H1 (cell line): ENCODE measurements around the gene TNRC6A. TPM values are rescaled to one million over a fixed set of nuclear protein-coding genes. Genes with fewer than 3 reads are reported as not detected.

Experiments used
- CTCF ChIA-PET: fragments of 300-600 bp; sonication (Branson Sonifier 250); formaldehyde crosslinking; loops from one replicate; lab custom pipeline; 2021; ENCODE audit not compliant: partially characterized antibody; lab: Charles Lee
- POLR2A ChIA-PET: fragments of 300-600 bp; sonication (Branson Sonifier 250); formaldehyde crosslinking; loops from one replicate; lab custom pipeline; 2021; ENCODE audit warnings: inconsistent platforms; ENCODE audit not compliant: partially characterized antibody; lab: Charles Lee
- DNase-seq, 2 experiments: peaks; one replicate each; pipeline versions ENCODE4 v3.0.0 to v3.0.0-alpha.2; 2010 to 2022; ENCODE audit warnings: low spot score in 2 of 2, low read depth in 1 of 2, mixed read lengths in 1 of 2
- FAIRE-seq: peaks from 2 replicates; lab custom pipeline; 2011; peaks lifted over from hg19 to GRCh38; lab: Jason Lieb, UNC
- H2AFZ ChIP-seq: 2 replicates; pipeline ENCODE4 v1.8.1; 2012; ENCODE audit warnings: low read length, inconsistent platforms
- H2AK5ac ChIP-seq: 2 replicates; pipeline ENCODE4 v1.6.1; 2013; ENCODE audit warnings: low read depth, low read length
- H2BK120ac ChIP-seq: replicated peaks from 2 replicates; pipeline ENCODE3; 2013; ENCODE audit warnings: low read depth, low read length, inconsistent platforms
- H2BK12ac ChIP-seq: 2 replicates; pipeline ENCODE4 v1.6.1; 2013; ENCODE audit warnings: low read depth, low read length
- H2BK15ac ChIP-seq: 2 replicates; pipeline ENCODE4 v1.6.1; 2013; ENCODE audit warnings: low read length
- H2BK20ac ChIP-seq: 2 replicates; pipeline ENCODE4 v1.6.1; 2013; ENCODE audit warnings: low read length
- H2BK5ac ChIP-seq: 2 replicates; pipeline ENCODE4 v1.6.1; 2013; ENCODE audit warnings: low read depth, low read length
- H3K14ac ChIP-seq: 2 replicates; pipeline ENCODE4 v1.6.1; 2013; ENCODE audit warnings: inconsistent platforms; ENCODE audit not compliant: insufficient read length
- H3K18ac ChIP-seq: 2 replicates; pipeline ENCODE4 v1.6.1; 2013; ENCODE audit warnings: low read length; ENCODE audit errors: extremely low read depth
- H3K23ac ChIP-seq: 2 replicates; pipeline ENCODE4 v1.6.1; 2013; ENCODE audit warnings: inconsistent platforms; ENCODE audit not compliant: insufficient read length
- H3K23me2 ChIP-seq: 2 replicates; pipeline ENCODE4 v1.6.1; 2013; ENCODE audit warnings: low read depth, low read length
- H3K27ac ChIP-seq: 2 replicates; pipeline ENCODE4 v1.6.1; 2011; ENCODE audit warnings: low read depth, low read length, inconsistent platforms
- H3K27me3 ChIP-seq, 4 experiments: replicated peaks in 1 of 4; 1 replicate in 1 of 4; 2 replicates in 3 of 4; pipeline versions ENCODE4 v1.6.1 to v1.8.1; 2011 to 2013; ENCODE audit warnings: low read length in 3 of 4, mild to moderate bottlenecking in 3 of 4, inconsistent platforms in 2 of 4, mixed read lengths in 2 of 4, moderate library complexity in 1 of 4; ENCODE audit not compliant: control insufficient read depth in 3 of 4, insufficient read depth in 3 of 4; ENCODE audit errors: extremely low read depth in 1 of 4
- H3K36me3 ChIP-seq, 4 experiments: 2 replicates each; pipeline versions ENCODE4 v1.6.1 to v1.8.1; 2011 to 2013; ENCODE audit warnings: mild to moderate bottlenecking in 4 of 4, low read length in 3 of 4, moderate library complexity in 2 of 4, control low read depth in 1 of 4, inconsistent platforms in 1 of 4; ENCODE audit not compliant: insufficient read depth in 4 of 4, control insufficient read depth in 2 of 4
- H3K4ac ChIP-seq: replicated peaks from 2 replicates; pipeline ENCODE3; 2013; ENCODE audit warnings: low read length, low read depth, mixed read lengths, inconsistent platforms; ENCODE audit not compliant: insufficient read length
- H3K4me1 ChIP-seq, 4 experiments: replicated peaks in 1 of 4; 1 replicate in 1 of 4; 2 replicates in 3 of 4; pipeline versions ENCODE4 v1.6.1 to v1.8.1; 2011 to 2013; ENCODE audit warnings: low read length in 3 of 4, inconsistent platforms in 2 of 4, mixed read lengths in 1 of 4; ENCODE audit not compliant: insufficient read depth in 4 of 4, control insufficient read depth in 3 of 4
- H3K4me2 ChIP-seq, 2 experiments: 2 replicates each; pipeline versions ENCODE4 v1.6.1 to v1.8.1; 2011 to 2013; ENCODE audit warnings: low read depth in 2 of 2, low read length in 2 of 2, control low read depth in 1 of 2, inconsistent platforms in 1 of 2, mild to moderate bottlenecking in 1 of 2; ENCODE audit not compliant: insufficient read depth in 1 of 2
- H3K4me3 ChIP-seq, 4 experiments: fragments of 200-600, 300-600 bp in 1 of 4; sonication (generic), shearing (Covaris generic), sonication (Bioruptor Twin) in 1 of 4; 2 replicates each; pipeline versions ENCODE4 v1.5.1 to v1.8.1; 2011 to 2016; ENCODE audit warnings: low read length in 4 of 4, low read depth in 3 of 4, control low read depth in 2 of 4, inconsistent platforms in 2 of 4, mild to moderate bottlenecking in 2 of 4, mixed read lengths in 1 of 4, moderate library complexity in 1 of 4; ENCODE audit not compliant: insufficient read depth in 2 of 4; ENCODE audit errors: extremely low read depth in 1 of 4
- H3K56ac ChIP-seq: replicated peaks from 2 replicates; pipeline ENCODE3; 2013; ENCODE audit warnings: low read depth, mild to moderate bottlenecking, mixed read lengths, low read length, inconsistent platforms; ENCODE audit not compliant: insufficient read length
- H3K79me1 ChIP-seq: 2 replicates; pipeline ENCODE4 v1.6.1; 2013; ENCODE audit warnings: low read depth, low read length, control low read depth
- H3K79me2 ChIP-seq, 2 experiments: 2 replicates each; pipeline versions ENCODE4 v1.6.1 to v1.8.1; 2012 to 2013; ENCODE audit warnings: low read length in 2 of 2, mild to moderate bottlenecking in 2 of 2, inconsistent platforms in 1 of 2; ENCODE audit not compliant: insufficient read depth in 2 of 2, control insufficient read depth in 1 of 2
- H3K9ac ChIP-seq, 4 experiments: replicated peaks in 1 of 4; 1 replicate in 1 of 4; 2 replicates in 3 of 4; pipeline versions ENCODE4 v1.6.1 to v1.8.1; 2011 to 2013; ENCODE audit warnings: low read depth in 3 of 4, low read length in 3 of 4, control low read depth in 2 of 4, mild to moderate bottlenecking in 2 of 4, moderate library complexity in 2 of 4, inconsistent platforms in 1 of 4; ENCODE audit errors: extremely low read depth in 1 of 4
- H3K9me3 ChIP-seq, 2 experiments: 2 replicates each; pipeline versions ENCODE4 v1.6.1 to v1.8.1; 2012 to 2013; ENCODE audit warnings: mild to moderate bottlenecking in 2 of 2, moderate library complexity in 2 of 2, control low read depth in 1 of 2, inconsistent platforms in 1 of 2, low read depth in 1 of 2, low read length in 1 of 2, mixed read lengths in 1 of 2; ENCODE audit not compliant: insufficient read depth in 2 of 2
- H4K20me1 ChIP-seq, 2 experiments: replicated peaks in 1 of 2; 2 replicates each; pipeline versions ENCODE3 to v1.8.1; 2011 to 2013; ENCODE audit warnings: inconsistent platforms in 2 of 2, low read length in 2 of 2, mild to moderate bottlenecking in 1 of 2; ENCODE audit not compliant: insufficient read depth in 2 of 2, control insufficient read depth in 1 of 2
- H4K5ac ChIP-seq: 2 replicates; pipeline ENCODE4 v1.6.1; 2013; ENCODE audit warnings: low read length, low read depth, mixed read lengths, inconsistent platforms; ENCODE audit not compliant: insufficient read length
- H4K8ac ChIP-seq: 2 replicates; pipeline ENCODE4 v1.8.0; 2013; ENCODE audit warnings: mild to moderate bottlenecking, moderate library complexity, low read length, inconsistent platforms; ENCODE audit not compliant: insufficient read depth; ENCODE audit errors: extremely low read depth
- H4K91ac ChIP-seq: replicated peaks from 2 replicates; pipeline ENCODE3; 2013; ENCODE audit warnings: low read length, mixed read lengths, inconsistent platforms; ENCODE audit not compliant: insufficient read length
- CBX8 ChIP-seq: fragments of 300-800, 300-1000 bp; sonication (generic); IDR thresholded peaks from 2 replicates; pipeline ENCODE4 v1.7.1; 2016; ENCODE audit warnings: low read depth, low read length, borderline replicate concordance
- JUND ChIP-seq: IDR thresholded peaks from 2 replicates; pipeline ENCODE4 v1.6.1; 2011; ENCODE audit warnings: mild to moderate bottlenecking, improper control_type of control experiment, low read length
- RAD21 ChIP-seq, 2 experiments: IDR thresholded peaks in 1 of 2; conservative IDR thresholded peaks in 1 of 2; 2 replicates each; pipeline ENCODE4 v1.6.1; 2011; ENCODE audit warnings: low read depth in 2 of 2, low read length in 2 of 2, improper control_type of control experiment in 1 of 2, inconsistent platforms in 1 of 2, mild to moderate bottlenecking in 1 of 2, moderate library complexity in 1 of 2
- WGBS, 2 experiments: shearing (Covaris generic) in 1 of 2; methylation state at CpG; one replicate each; pipeline versions ENCODE4 v1.1.6 to v1.1.7; 2013 to 2015; ENCODE audit warnings: low lambda C conversion rate in 2 of 2, mixed read lengths in 2 of 2, inconsistent platforms in 1 of 2, low coverage in 1 of 2, missing lambda C conversion rate in 1 of 2; ENCODE audit not compliant: insufficient replicate concordance in 2 of 2, insufficient coverage in 1 of 2, insufficient read length in 1 of 2; ENCODE audit errors: extremely low coverage in 1 of 2, missing lambda C conversion rate in 1 of 2; 5-methylcytosine and 5-hydroxymethylcytosine counted together
- polyA plus RNA-seq, 7 experiments: library from polyadenylated mRNA; depleted of rRNA in 3 of 7; stranded (reverse) in 5 of 7; unstranded in 2 of 7; fragments of >200 nt in 5 of 7; fragments of 200-250 nt in 2 of 7; gene quantifications; 1 replicate in 5 of 7; 2 replicates in 1 of 7; 4 replicates in 1 of 7; pipeline versions ENCODE4 v1.2.1 to v1.2.3, GENCODE V29; 2011 to 2013; ENCODE audit warnings: missing spikeins in 2 of 7, mixed read lengths in 2 of 7
- total RNA-seq: library from RNA; stranded (reverse); fragmentation: NEBNext Ultra II Directional; extraction: Animal tissue kit (Norgen Biotek cat#: 25700); gene quantifications from 2 replicates; pipeline ENCODE4 v1.2.1, GENCODE V29; 2021
- TF ChIP-seq, protein P1 (sequence below), 3 experiments: IDR thresholded peaks; 1 replicate in 2 of 3; 2 replicates in 1 of 3; pipeline versions ENCODE4 v1.5.1 to v1.6.1; 2011; ENCODE audit warnings: low read length in 3 of 3, mild to moderate bottlenecking in 3 of 3, inconsistent platforms in 2 of 3, low read depth in 1 of 3, moderate library complexity in 1 of 3; ENCODE audit not compliant: insufficient read depth in 1 of 3; ENCODE audit errors: control extremely low read depth in 1 of 3

TNRC6A gene
- total and polyA plus RNA-seq, 2 of the 8 experiments (the other 6 are each of a cell fraction or from before 2014, with no cell fraction given) = 67.6 to 103 TPM

DNA sequence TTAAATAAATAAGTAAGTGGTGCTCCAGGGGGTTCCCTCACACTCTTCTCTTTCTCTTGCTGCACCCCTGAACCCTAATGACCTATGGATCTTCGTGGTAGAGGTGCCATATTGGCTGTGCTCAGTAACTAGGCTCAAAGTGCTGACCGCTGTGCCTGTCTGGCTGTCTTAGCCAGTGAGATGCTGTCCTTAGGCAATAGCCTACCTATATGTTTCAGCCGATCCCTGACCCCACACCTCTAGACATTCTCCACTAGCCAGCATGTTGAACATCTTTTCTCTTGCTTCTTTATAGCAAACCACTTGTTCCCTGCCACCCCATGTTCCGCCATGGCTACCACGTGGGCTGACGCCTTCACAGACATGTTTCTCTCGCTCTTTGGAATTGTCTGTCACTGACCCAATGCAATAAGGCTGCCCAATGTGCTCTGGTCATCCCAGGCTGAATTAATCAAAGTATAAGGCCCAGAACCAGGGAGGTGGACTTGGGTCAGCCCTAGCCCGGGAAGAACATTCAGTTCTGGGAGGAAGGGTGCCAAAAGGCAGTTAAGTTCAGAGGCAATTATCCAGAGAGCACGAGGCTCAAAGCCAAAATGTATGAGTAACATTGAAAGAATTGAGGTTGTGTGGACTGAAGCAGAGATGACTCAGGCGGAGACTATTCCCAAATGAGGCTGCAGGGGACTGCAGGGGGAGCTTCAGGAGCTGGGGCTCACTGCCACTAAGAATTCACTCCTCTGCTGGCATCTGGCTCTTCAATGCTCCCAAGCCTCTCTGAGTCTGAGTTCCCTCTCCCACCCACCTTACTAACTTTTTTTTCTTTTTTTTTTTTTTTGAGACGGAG, 28.7 kb upstream of the TNRC6A start:
- H3K4me3 ChIP-seq = no peak overlapping the region
- H3K4me2 ChIP-seq = no peak overlapping the region; a peak in 1 of 4 replicates
- H4K91ac ChIP-seq = peak overlapping the region; percentile 29
- peak overlapping the region; percentile 82 for H2BK12ac ChIP-seq
- DNase-seq = peak in 1 of 2 experiments; percentile 58
- peak overlapping the region; percentile 40; the same call in 1 of the 2 replicates for H2BK5ac ChIP-seq
- H3K27ac ChIP-seq = no peak overlapping the region
- H4K8ac ChIP-seq = 0 out of 2 replicates have a peak overlapping the region, but pooled peaks have one; percentile 31
- no peak overlapping the region for H3K18ac ChIP-seq
- no peaks in the 10 kb centered on the region for H3K79me2 ChIP-seq
- no peak overlapping the region for H4K5ac ChIP-seq
- no peak overlapping the region for H2AK5ac ChIP-seq
- H2BK20ac ChIP-seq = 0 out of 2 replicates have a peak overlapping the region, but pooled peaks have one; percentile 9
- FAIRE-seq = no peak
- no peaks in the 10 kb centered on the region for H3K23me2 ChIP-seq
- ChIA-PET CTCF (no interaction called here), POLR2A (interaction anchor here (1.0 kb wide), 1 partner anchor 30 kb away, joined by 4 read pairs; no protein-coding TSS in a partner anchor)
- H3K56ac ChIP-seq = no peak overlapping the region
- TF ChIP-seq CBX8 = no peak
- peak; percentile 31 to 34; a peak in 3 of 4 replicates for TF ChIP-seq RAD21 (IDR thresholded peaks at IDR 0.05 in 1 of 2, conservative IDR thresholded peaks at IDR 0.05 in 1 of 2; ENCODE audit: low read depth in 2 of 2, low read length in 2 of 2)
- TF ChIP-seq, protein P1, sequence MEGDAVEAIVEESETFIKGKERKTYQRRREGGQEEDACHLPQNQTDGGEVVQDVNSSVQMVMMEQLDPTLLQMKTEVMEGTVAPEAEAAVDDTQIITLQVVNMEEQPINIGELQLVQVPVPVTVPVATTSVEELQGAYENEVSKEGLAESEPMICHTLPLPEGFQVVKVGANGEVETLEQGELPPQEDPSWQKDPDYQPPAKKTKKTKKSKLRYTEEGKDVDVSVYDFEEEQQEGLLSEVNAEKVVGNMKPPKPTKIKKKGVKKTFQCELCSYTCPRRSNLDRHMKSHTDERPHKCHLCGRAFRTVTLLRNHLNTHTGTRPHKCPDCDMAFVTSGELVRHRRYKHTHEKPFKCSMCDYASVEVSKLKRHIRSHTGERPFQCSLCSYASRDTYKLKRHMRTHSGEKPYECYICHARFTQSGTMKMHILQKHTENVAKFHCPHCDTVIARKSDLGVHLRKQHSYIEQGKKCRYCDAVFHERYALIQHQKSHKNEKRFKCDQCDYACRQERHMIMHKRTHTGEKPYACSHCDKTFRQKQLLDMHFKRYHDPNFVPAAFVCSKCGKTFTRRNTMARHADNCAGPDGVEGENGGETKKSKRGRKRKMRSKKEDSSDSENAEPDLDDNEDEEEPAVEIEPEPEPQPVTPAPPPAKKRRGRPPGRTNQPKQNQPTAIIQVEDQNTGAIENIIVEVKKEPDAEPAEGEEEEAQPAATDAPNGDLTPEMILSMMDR (IDR thresholded peaks at IDR 0.05; ENCODE audit: control extremely low read depth in 1 of 3, insufficient read depth in 1 of 3, low read depth in 1 of 3, low read length in 3 of 3) = peak in 2 of 3 experiments; percentile 20 to 40; a peak in 3 of 4 replicates
- TF ChIP-seq JUND = peak; percentile 75; the same call in 1 of the 2 replicates
- H3K9ac ChIP-seq = no peak overlapping the region
- H3K9me3 ChIP-seq = no peaks in the 10 kb centered on the region
- H2BK15ac ChIP-seq = 0 out of 2 replicates have a peak overlapping the region, but pooled peaks have one; percentile 5
- H4K20me1 ChIP-seq = no peaks in the 10 kb centered on the region
- peak overlapping the region; percentile 1; the same call in 1 of the 2 replicates for H2AFZ ChIP-seq
- 77% methylated on average over 10 of the region's 11 CpGs; no CpG with 5 or more reads in 1 of the 2 experiments for WGBS, 2 experiments
- no peaks in the 10 kb centered on the region for H3K27me3 ChIP-seq
- H3K79me1 ChIP-seq = no peaks in the 10 kb centered on the region
- no peak overlapping the region for H3K14ac ChIP-seq
- H3K23ac ChIP-seq = no peak overlapping the region
- peaks cover 0 to 4% (median 0%) of the 10 kb centered on the region in 4 experiments; a peak in 2 of 7 replicates for H3K4me1 ChIP-seq
- no peak overlapping the region for H3K4ac ChIP-seq
- peak overlapping the region; percentile 65 for H2BK120ac ChIP-seq
- no peaks in the 10 kb centered on the region for H3K36me3 ChIP-seq
